GM19239 (cell line): ENCODE measurements around the gene LDLRAD4.

ENCODE experiments used
- DNase-seq: peaks from one replicate; pipeline ENCODE4 v3.0.0; 2011; ENCODE audit warnings: low spot score; ENCODE audit not compliant: insufficient read length
- FAIRE-seq: peaks from 2 replicates; lab custom pipeline; 2011; peaks lifted over from hg19 to GRCh38; lab: Jason Lieb, UNC

Gene LDLRAD4

DNA sequence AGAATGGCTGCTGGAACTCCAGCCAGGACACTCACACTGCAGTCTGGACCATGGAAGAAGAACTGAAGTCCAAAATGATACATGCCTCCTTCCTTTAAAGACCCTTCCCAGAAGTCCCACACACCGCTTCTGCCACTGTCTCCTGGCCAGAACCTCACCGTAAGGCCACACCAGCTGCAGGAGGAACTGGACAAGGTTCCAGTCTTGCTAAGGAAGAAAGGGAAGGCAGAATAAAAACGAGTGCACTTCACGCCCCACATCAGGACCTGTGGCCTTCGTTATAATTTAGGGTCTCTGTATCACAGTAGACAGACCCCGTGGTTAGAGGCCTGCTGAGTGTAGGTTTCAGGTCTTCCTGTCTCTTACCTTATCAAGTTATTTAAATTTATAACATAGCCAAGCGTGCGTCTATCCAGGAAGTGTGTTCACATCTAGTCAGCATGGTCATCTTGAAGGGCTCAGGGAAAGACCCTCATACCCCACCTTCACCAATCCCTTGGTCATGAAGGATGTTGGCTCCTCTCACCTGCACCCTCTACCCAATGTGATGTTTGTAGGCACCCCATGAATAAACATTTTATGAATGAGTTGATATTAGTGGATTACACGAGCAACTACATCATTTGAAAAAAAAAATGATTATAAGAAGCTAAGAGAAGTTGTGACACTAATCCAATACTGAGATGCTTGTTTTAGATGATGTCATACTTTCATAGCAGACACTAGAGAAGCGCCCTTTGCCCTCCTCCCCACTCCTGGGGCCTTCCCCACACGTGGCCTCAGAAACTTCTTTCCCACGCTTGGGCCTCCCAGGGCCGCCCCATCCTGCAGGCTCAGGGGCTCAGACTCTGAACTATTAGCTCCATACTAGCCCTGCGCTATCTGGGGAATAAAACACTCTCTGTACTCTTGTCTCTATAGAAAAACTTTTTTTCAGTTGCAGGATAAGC lies 350.2 kb downstream of the LDLRAD4 start:
- no peak for DNase-seq
- FAIRE-seq, result peak; percentile 95

GRCh38 chr18:13570216-13570615 lies 351.7 kb downstream of the LDLRAD4 start:
- DNase-seq (no peak), FAIRE-seq (peak; percentile 23)

GRCh38 chr18:13570856-13571495 lies 352.4 kb downstream of the LDLRAD4 start:
- DNase-seq, result no peak
- no peak for FAIRE-seq

DNA sequence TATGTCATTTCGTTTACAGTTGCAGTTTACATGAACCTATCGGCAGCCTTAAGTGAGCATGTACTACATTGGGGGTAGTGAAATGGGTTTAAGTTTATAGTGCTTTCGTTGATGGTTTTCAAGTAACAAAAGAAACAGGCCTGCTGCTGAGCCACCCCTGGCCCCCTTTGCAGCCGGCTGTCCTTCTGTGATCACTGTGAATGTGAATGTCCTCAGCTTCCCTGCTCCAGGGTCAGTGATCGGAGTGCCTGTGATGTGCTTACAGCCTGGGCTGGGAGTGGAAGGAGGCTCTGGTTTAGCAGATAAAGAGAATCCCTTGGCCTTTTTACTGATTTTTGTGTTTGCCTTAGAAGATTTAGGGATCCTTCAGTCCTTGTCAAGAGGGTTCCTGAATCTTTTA lies 353.6 kb downstream of the LDLRAD4 start:
- no peak for FAIRE-seq
- no peak for DNase-seq

DNA sequence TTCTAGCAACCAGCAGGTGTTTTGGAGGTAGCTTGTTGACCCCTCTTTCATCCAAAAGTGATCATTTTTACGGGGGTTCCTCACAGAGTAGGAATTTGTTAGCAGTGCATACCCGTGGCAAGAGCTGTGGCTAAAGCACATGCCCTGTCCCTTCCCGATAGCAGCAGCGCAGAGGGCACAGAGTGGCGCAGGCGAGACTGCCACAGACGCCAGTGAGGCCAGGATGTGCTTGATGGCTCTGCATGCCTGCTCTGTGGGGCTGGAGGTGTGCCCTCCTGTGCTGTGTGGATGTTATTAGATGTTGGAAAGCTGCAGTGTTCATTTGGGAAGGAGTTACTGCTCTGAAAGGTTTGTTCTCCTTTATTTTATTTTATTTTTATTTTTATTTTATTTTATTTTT lies 354.2 kb downstream of the LDLRAD4 start:
- FAIRE-seq, result no peak
- no peak for DNase-seq

- DNase-seq (no peak), FAIRE-seq (no peak)
These were observed 355.2 kb downstream of the LDLRAD4 start for GRCh38 chr18:13573750-13574149.

GRCh38 chr18:13574355-13574754 lies 355.8 kb downstream of the LDLRAD4 start:
- FAIRE-seq (no peak), DNase-seq (no peak)

DNA sequence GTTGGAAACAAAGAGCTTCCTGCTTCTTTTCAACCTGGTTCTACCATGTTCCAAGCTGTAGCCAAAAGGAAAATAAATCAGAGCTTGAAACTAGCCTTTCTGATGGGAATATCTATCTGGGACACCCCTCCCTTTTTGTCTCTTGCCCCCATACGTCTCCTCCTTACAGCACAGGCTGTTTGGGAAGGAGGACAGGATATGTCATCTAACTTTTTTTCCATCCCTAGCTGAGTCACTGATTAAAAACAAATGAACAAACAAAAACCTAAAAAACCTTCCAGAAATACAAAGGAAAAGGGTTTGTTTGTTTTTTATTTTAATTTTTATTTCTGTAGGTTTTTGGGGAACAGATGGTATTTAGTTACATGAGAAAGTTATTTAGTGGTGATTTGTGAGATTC lies 356.2 kb downstream of the LDLRAD4 start:
- no peak for FAIRE-seq
- no peak for DNase-seq

- FAIRE-seq (peak; percentile 35), DNase-seq (no peak)
These were observed 358.0 kb downstream of the LDLRAD4 start for GRCh38 chr18:13576598-13576997.

- peak; percentile 96 for FAIRE-seq
- no peak for DNase-seq
These were observed 358.6 kb downstream of the LDLRAD4 start for GRCh38 chr18:13577091-13577697.

- FAIRE-seq (no peak), DNase-seq (no peak)
These were observed 359.2 kb downstream of the LDLRAD4 start for GRCh38 chr18:13577781-13578180.

DNA sequence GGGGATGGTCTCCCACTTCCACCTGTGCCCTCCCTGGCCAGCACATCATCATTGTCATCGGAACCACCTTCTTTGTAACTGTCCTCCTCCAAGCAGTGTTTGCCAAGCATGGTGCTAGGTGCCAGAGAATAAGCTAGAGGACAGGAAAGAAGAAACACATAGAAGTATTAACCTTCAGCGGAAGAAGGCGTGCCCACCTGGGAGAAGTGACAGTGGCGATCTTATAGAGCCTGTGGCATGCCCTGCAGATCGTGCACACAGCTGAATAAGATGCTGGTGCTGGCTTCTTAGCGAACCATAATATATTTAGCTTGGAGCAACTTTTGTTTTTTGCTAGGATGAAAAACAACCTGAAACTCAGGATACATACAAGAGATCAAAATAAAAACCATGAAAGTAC lies 359.8 kb downstream of the LDLRAD4 start:
- FAIRE-seq, result no peak

GRCh38 chr18:13579874-13580273 lies 361.3 kb downstream of the LDLRAD4 start:
- DNase-seq, result no peak
- peak; percentile 4 for FAIRE-seq

More for the DNA sequence above, 359.8 kb downstream of the LDLRAD4 start:
- no peak for DNase-seq

DNA sequence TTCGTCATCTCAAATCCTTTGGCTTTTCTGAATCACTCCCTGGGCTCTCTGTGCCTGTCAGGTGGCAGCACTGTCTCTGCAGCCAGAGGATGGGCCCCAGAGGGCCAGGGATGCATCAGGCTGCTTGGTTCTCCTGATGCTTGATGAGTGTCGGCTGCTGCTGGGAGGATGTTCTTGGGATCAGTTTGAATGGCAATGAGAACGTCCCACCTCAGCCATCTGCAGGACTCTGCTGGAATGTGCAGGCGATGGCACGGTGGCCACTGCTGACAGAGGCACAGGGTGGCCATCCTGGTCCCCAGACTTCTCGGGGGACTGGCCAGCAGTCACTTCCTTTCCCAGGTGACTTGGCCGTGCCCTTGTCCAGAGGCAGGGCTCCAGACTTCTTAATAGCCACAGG lies 361.8 kb downstream of the LDLRAD4 start:
- no peak for FAIRE-seq

GRCh38 chr18:13580991-13581390 lies 362.4 kb downstream of the LDLRAD4 start:
- no peak for DNase-seq
- no peak for FAIRE-seq

More for the DNA sequence above, 361.8 kb downstream of the LDLRAD4 start:
- no peak for DNase-seq

DNA sequence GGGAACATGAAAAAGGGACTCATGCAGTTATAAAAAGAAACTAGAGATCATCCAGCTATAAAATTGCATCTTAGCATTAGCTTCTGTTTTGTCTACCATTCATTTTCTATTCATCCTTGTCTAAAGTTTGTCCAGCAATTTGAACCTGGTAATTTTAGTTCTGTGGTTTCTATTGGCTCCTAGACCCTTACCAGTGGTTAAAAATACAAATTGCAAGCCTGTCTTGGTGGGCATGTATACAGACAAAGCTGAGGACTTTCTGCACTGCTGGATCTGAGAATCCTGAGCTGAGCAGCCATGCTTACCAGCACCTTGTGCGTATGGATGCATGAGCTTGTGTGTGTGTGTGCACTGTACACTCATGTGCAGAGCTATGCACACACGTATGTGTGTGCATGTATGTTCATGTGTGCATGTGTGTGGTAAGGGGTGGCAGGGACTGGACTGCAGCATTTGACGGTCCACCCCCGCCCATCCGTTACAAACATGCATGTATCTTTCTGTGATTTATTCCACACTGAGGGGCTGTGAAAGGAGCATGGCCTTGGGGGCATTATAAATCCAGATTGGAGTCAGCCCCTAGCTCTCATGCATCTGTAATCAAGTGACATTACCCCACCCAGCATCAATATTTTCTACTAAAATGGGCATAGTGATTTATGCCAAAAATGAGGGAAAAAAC lies 363.1 kb downstream of the LDLRAD4 start:
- no peak for DNase-seq
- FAIRE-seq, result no peak

GRCh38 chr18:13582178-13582670 lies 363.7 kb downstream of the LDLRAD4 start:
- no peak for FAIRE-seq
- DNase-seq, result no peak

DNA sequence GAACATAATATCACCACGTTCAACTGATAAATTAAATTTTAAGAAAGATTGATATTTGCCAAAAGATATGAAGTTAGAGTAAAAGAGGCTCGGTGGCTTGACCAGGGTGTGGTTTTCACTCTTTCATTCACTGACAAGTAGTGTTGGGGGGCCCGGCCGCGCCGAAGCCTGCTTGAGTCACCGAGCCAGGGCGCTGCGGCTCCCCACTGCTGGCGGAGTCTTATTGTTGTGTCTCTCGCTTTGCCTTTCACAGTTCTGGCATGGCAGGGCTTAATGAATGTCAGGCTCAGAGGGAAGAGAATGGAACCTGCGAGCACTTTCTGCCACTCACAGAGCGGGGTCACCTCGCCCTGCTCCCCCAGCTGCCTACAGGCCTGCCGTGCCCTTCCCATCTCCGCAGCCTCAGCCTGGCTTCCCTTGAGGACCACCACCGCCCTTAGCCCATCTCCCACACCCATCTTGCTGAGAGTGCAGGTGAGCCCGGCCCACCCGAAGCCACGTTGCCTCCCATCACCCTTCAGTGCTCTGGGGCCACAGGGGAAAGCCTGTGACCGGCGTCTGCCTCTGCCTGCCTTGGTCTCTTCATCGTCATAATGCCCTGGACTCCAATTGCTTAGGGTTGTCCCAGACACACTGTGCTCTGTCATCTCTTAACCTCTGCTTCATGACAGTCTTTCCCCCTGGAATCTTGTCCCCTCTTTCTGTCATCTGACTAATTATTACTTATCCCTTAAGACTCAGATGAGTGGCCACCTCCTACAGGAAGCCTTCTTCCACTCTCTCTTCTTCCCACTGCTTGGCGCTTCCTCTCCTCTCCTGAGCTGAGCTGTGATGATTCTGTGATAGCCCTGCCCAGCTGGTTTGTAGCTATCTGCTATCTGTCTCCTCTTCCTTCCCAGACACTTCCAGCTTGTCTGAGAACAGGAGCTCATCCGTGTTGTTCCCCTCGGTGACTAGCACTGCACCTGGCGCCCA lies 365.3 kb downstream of the LDLRAD4 start:
- FAIRE-seq (no peak), DNase-seq (no peak)

GRCh38 chr18:13584825-13585224 lies 366.3 kb downstream of the LDLRAD4 start:
- no peak for DNase-seq
- no peak for FAIRE-seq
